ENCODE measurements around the gene NUP93. TPM values are rescaled to one million over a fixed set of nuclear protein-coding genes. Genes with fewer than 3 reads are reported as not detected.

The NUP93 gene
- total RNA-seq, 1 donor from 2014 or later, result 60.2 TPM

DNA sequence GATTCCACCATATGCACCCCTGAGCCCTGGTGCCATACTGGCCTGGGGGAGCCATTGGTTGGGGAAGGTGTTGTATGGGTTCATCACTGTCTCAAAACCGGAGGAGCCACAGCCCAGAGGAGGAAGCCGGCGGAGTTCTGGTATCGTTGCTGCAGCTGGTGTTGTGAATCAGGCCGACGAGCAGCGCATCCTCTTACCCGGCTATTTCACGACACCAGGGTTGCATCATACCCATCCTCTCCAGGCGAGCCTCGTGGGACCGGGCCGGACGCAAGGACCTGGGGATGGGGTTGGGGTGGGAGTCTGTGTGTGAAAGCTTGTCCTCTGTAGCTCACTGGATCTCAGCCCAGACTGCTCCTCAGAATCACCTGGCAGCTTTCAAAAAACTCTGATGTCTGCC, 128.4 kb downstream of the NUP93 start:
- Histone ChIP-seq H3K27me3 (ENCODE audit: control insufficient read depth, insufficient read depth, low read length) (no peaks in the 10 kb centered on the region), H3K36me3 (ENCODE audit: control insufficient read depth, insufficient read depth, low read length) (no peaks in the 10 kb centered on the region), H3K4me3 (ENCODE audit: low read depth, low read length) (no peak overlapping the region)
- TF ChIP-seq, protein P1, sequence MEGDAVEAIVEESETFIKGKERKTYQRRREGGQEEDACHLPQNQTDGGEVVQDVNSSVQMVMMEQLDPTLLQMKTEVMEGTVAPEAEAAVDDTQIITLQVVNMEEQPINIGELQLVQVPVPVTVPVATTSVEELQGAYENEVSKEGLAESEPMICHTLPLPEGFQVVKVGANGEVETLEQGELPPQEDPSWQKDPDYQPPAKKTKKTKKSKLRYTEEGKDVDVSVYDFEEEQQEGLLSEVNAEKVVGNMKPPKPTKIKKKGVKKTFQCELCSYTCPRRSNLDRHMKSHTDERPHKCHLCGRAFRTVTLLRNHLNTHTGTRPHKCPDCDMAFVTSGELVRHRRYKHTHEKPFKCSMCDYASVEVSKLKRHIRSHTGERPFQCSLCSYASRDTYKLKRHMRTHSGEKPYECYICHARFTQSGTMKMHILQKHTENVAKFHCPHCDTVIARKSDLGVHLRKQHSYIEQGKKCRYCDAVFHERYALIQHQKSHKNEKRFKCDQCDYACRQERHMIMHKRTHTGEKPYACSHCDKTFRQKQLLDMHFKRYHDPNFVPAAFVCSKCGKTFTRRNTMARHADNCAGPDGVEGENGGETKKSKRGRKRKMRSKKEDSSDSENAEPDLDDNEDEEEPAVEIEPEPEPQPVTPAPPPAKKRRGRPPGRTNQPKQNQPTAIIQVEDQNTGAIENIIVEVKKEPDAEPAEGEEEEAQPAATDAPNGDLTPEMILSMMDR (IDR thresholded peaks at IDR 0.05; ENCODE audit: insufficient read depth, low read length, poor library complexity, severe bottlenecking), result no peak
- DNase-seq (ENCODE audit: low read depth), result no peak

DNA sequence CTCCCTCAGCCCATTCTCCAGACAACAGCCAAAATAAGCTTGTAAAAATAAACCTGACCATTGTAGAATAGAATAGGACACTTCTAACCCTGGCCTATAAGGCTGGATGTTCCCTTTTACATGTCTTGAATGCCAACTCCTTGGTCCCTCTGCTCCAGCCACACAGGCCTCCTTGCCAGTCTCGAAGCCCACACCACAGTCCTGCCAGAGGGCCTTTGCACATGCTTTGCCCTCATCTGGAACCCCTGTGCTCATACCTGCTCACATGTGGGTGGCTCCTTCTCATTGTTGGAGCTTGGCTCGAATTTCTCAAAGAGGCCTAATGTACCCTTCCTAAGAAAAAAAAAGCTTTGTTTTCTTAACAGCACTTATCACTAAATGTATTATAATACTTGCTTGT, 129.7 kb downstream of the NUP93 start:
- no peak for DNase-seq (ENCODE audit: low read depth)
- H3K4me3 ChIP-seq (ENCODE audit: low read depth, low read length), result no peak overlapping the region
- TF ChIP-seq, protein P1 (IDR thresholded peaks at IDR 0.05; ENCODE audit: insufficient read depth, low read length, poor library complexity, severe bottlenecking), result no peak
- no peaks in the 10 kb centered on the region for H3K36me3 ChIP-seq (ENCODE audit: control insufficient read depth, insufficient read depth, low read length)
- no peaks in the 10 kb centered on the region for H3K27me3 ChIP-seq (ENCODE audit: control insufficient read depth, insufficient read depth, low read length)

DNA sequence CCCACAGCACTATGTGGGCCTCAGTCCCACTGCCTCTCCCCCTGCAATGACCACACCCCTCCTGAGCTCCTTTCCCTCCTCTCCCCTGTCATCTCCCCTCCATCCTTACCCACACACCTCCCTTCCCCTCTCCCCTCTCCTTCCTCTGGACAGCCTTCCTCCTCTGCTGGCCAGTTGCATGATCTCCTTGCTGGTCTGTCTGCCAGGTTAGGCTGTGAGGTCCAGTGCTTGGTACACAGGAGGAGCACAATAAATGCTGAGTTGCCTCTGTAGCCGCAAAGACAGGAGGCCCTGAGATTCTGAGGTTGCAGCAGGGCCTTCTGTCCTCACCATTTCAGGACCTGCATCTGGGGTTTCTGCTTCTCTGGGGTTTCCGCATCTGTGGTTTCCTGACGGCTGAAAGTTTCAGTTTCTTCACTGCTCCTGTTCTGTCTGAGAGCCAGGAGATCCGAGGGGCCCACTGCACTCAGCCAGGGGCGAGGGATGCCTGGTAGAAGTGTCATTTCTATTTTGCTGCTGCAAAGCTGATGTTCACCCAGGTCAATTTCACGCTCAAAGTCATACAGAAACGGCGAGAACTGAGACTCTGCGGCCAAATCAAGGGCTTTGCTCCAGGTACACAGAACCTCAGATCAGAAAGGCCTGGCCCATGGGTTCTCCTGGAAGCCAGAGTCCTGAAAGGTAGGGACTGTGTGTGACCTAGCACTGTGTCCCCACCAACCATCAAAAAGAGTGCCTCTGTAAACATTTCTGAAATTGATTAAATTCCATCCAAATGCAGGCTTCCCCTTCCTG, 130.5 kb downstream of the NUP93 start:
- Histone ChIP-seq H3K27me3 (ENCODE audit: control insufficient read depth, insufficient read depth, low read length) (no peaks in the 10 kb centered on the region), H3K36me3 (ENCODE audit: control insufficient read depth, insufficient read depth, low read length) (no peaks in the 10 kb centered on the region), H3K4me3 (ENCODE audit: low read depth, low read length) (no peak overlapping the region)
- DNase-seq (ENCODE audit: low read depth), result no peak
- TF ChIP-seq, protein P1 (IDR thresholded peaks at IDR 0.05; ENCODE audit: insufficient read depth, low read length, poor library complexity, severe bottlenecking), result no peak

DNA sequence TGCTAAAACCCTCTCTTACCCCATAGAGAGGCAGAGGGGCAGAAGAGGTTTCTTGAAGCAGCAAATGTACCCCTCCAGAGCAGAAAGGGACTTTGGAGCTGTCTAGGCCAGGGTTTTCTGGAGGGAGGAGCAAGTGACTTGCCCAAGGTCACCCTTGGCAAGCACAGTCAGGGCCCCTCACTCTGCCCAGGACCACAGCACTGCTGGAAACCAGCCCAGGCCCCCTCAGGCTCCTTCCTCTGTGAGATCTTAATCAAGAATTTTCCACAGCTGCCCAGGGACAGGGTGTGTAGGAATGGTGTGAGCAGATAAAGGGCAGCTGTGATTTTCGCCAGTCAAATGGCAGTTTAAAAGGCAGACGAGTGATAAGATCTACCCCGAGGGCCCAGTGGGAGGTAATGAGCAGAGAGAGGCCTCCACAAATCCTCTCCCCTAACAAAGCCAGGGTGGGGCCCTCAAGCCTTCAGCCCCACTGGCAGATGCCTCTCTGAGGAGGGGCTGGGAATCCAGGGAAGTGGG, 131.2 kb downstream of the NUP93 start:
- TF ChIP-seq, protein P1 (IDR thresholded peaks at IDR 0.05; ENCODE audit: insufficient read depth, low read length, poor library complexity, severe bottlenecking), result no peak
- H3K27me3 ChIP-seq (ENCODE audit: control insufficient read depth, insufficient read depth, low read length), result no peaks in the 10 kb centered on the region
- no peak for DNase-seq (ENCODE audit: low read depth)
- H3K4me3 ChIP-seq (ENCODE audit: low read depth, low read length), result no peak overlapping the region
- H3K36me3 ChIP-seq (ENCODE audit: control insufficient read depth, insufficient read depth, low read length), result no peaks in the 10 kb centered on the region

DNA sequence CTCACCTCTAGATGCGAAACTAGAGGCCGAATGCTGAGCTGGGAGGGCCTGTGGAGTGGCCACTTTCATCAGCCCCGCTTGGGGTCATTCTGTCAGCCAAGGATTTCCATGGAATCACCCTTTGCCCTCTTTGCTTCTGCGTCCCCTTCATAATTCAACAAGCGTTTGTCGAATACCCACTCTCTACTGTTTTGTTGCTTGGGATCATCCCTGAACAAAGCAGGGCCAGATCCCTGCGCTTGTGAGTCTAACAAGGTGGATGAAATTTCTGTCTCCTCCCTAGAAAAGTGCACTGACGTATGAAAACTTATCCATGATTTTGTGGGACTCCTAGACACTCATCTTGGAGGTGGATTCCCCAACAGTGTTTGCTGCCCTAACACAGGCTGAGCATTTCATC, 131.8 kb downstream of the NUP93 start:
- H3K27me3 ChIP-seq (ENCODE audit: control insufficient read depth, insufficient read depth, low read length), result no peaks in the 10 kb centered on the region
- no peaks in the 10 kb centered on the region for H3K36me3 ChIP-seq (ENCODE audit: control insufficient read depth, insufficient read depth, low read length)
- no peak for DNase-seq (ENCODE audit: low read depth)
- no peak overlapping the region for H3K4me3 ChIP-seq (ENCODE audit: low read depth, low read length)
- TF ChIP-seq, protein P1 (IDR thresholded peaks at IDR 0.05; ENCODE audit: insufficient read depth, low read length, poor library complexity, severe bottlenecking), result no peak

DNA sequence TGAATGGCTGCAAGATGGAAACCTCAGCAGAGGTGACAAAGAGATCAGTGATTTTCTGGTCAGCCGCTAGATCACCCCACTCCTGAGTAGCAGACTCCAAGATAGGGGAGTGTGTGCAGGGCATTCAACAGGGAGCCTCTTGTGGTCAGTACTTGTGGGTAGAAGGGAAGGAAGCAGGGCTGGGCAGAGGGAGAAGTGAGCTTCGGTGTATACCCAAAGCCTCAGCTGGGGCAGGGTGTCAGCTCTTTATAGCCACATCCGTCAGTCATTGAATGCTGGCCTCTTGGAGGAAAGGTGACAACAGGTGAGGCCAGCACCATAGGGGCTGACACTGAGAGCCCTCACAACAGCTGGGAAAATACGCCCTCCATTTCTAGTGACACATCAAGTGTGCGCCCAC, 132.8 kb downstream of the NUP93 start:
- DNase-seq (ENCODE audit: low read depth), result no peak
- no peaks in the 10 kb centered on the region for H3K36me3 ChIP-seq (ENCODE audit: control insufficient read depth, insufficient read depth, low read length)
- no peaks in the 10 kb centered on the region for H3K27me3 ChIP-seq (ENCODE audit: control insufficient read depth, insufficient read depth, low read length)
- H3K4me3 ChIP-seq (ENCODE audit: low read depth, low read length), result no peak overlapping the region
- TF ChIP-seq, protein P1 (IDR thresholded peaks at IDR 0.05; ENCODE audit: insufficient read depth, low read length, poor library complexity, severe bottlenecking), result no peak

All from kidney epithelial cell (primary cell).